ENCODE results near the gene EPB41L3. TPM values are rescaled to one million over a fixed set of nuclear protein-coding genes. Genes with fewer than 3 reads are reported as not detected.

EPB41L3 gene
- polyA plus RNA-seq, 3 donors from 2014 or later, result 0.61 to 0.63 TPM; not detected in 1

GRCh38 chr18:5468394-5468793 lies 75.4 kb downstream of the EPB41L3 start:
- Mint-ChIP-seq H3K36me3 (no peaks in the 10 kb centered on the region), H3K9me3 (peaks cover 0 to 4% (median 0%) of the 10 kb centered on the region in 6 donors), H3K27ac (no peak overlapping the region), H3K4me3 (no peak overlapping the region), H3K4me1 (no peaks in the 10 kb centered on the region), H3K27me3 (ENCODE audit: low read depth in 3 of 3) (peaks cover 0 to 4% (median 0%) of the 10 kb centered on the region in 3 donors)
- DNase-seq, result no peak

GRCh38 chr18:5467671-5468070 lies 76.1 kb downstream of the EPB41L3 start:
- DNase-seq, result no peak
- no peak overlapping the region for H3K27ac Mint-ChIP-seq
- no peaks in the 10 kb centered on the region for H3K4me1 Mint-ChIP-seq
- peaks cover 0 to 4% (median 0%) of the 10 kb centered on the region in 6 donors for H3K9me3 Mint-ChIP-seq
- H3K4me3 Mint-ChIP-seq, result no peak overlapping the region
- peaks cover 0 to 2% (median 0%) of the 10 kb centered on the region in 3 donors for H3K27me3 Mint-ChIP-seq (ENCODE audit: low read depth in 3 of 3)
- H3K36me3 Mint-ChIP-seq, result no peaks in the 10 kb centered on the region

GRCh38 chr18:5466256-5466655 lies 77.5 kb downstream of the EPB41L3 start:
- no peak for DNase-seq
- no peaks in the 10 kb centered on the region for H3K36me3 Mint-ChIP-seq

GRCh38 chr18:5464251-5464650 lies 79.5 kb downstream of the EPB41L3 start:
- DNase-seq, result no peak
- H3K27me3 Mint-ChIP-seq (ENCODE audit: low read depth in 3 of 3), result peaks cover 0 to 9% (median 0%) of the 10 kb centered on the region in 3 donors
- H3K9me3 Mint-ChIP-seq, result peaks cover 0 to 4% (median 0%) of the 10 kb centered on the region in 6 donors
- no peak overlapping the region for H3K4me3 Mint-ChIP-seq
- H3K4me1 Mint-ChIP-seq, result no peaks in the 10 kb centered on the region
- H3K27ac Mint-ChIP-seq, result no peak overlapping the region
- H3K36me3 Mint-ChIP-seq, result no peaks in the 10 kb centered on the region

More at GRCh38 chr18:5466256-5466655, 77.5 kb downstream of the EPB41L3 start:
- Mint-ChIP-seq H3K27me3 (ENCODE audit: low read depth in 3 of 3) (peaks cover 0 to 6% (median 0%) of the 10 kb centered on the region in 3 donors), H3K4me3 (no peak overlapping the region), H3K9me3 (peaks cover 0 to 4% (median 0%) of the 10 kb centered on the region in 6 donors), H3K4me1 (no peaks in the 10 kb centered on the region), H3K27ac (no peak overlapping the region)

- H3K4me3 Mint-ChIP-seq, result no peak overlapping the region
- H3K27ac Mint-ChIP-seq, result no peak overlapping the region
- H3K9me3 Mint-ChIP-seq, result peaks cover 0 to 4% (median 0%) of the 10 kb centered on the region in 6 donors
- H3K36me3 Mint-ChIP-seq, result no peaks in the 10 kb centered on the region
- H3K27me3 Mint-ChIP-seq (ENCODE audit: low read depth in 3 of 3), result peaks cover 0 to 9% (median 0%) of the 10 kb centered on the region in 3 donors
- H3K4me1 Mint-ChIP-seq, result no peaks in the 10 kb centered on the region
- DNase-seq, result no peak
Measured at GRCh38 chr18:5463831-5464230, 80.0 kb downstream of the EPB41L3 start.

GRCh38 chr18:5463390-5463789 lies 80.4 kb downstream of the EPB41L3 start:
- no peak overlapping the region for H3K4me3 Mint-ChIP-seq
- peaks cover 0 to 9% (median 2%) of the 10 kb centered on the region in 3 donors for H3K27me3 Mint-ChIP-seq (ENCODE audit: low read depth in 3 of 3)
- H3K36me3 Mint-ChIP-seq, result no peaks in the 10 kb centered on the region
- DNase-seq, result no peak
- peaks cover 0 to 2% (median 0%) of the 10 kb centered on the region in 6 donors for H3K9me3 Mint-ChIP-seq
- H3K27ac Mint-ChIP-seq, result no peak overlapping the region
- no peaks in the 10 kb centered on the region for H3K4me1 Mint-ChIP-seq

- Mint-ChIP-seq H3K27me3 (ENCODE audit: low read depth in 3 of 3) (peaks cover 0 to 9% (median 2%) of the 10 kb centered on the region in 3 donors), H3K4me1 (peaks cover 0 to 4% of the 10 kb centered on the region in 2 donors)
Measured at GRCh38 chr18:5462227-5462626, 81.6 kb downstream of the EPB41L3 start.

GRCh38 chr18:5461041-5461440 lies 82.8 kb downstream of the EPB41L3 start:
- Mint-ChIP-seq H3K27me3 (ENCODE audit: low read depth in 3 of 3) (peaks cover 0 to 9% (median 2%) of the 10 kb centered on the region in 3 donors), H3K4me1 (peaks cover 4 to 16% of the 10 kb centered on the region in 2 donors), H3K4me3 (no peak overlapping the region), H3K27ac (no peak overlapping the region), H3K9me3 (peaks cover 0 to 2% (median 0%) of the 10 kb centered on the region in 6 donors), H3K36me3 (no peaks in the 10 kb centered on the region)
- DNase-seq, result no peak

More at GRCh38 chr18:5462227-5462626, 81.6 kb downstream of the EPB41L3 start:
- Mint-ChIP-seq H3K36me3 (no peaks in the 10 kb centered on the region), H3K4me3 (no peak overlapping the region), H3K27ac (no peak overlapping the region), H3K9me3 (peaks cover 0 to 2% (median 0%) of the 10 kb centered on the region in 6 donors)
- DNase-seq, result no peak

- Mint-ChIP-seq H3K4me3 (peak overlapping the region in 4 of 5 donors; percentile 59 to 83 (median 76)), H3K4me1 (peaks cover 7 to 25% of the 10 kb centered on the region in 2 donors), H3K27ac (peak overlapping the region; percentile 61 to 91 (median 77)), H3K36me3 (no peaks in the 10 kb centered on the region), H3K27me3 (ENCODE audit: low read depth in 3 of 3) (peaks cover 0 to 8% (median 2%) of the 10 kb centered on the region in 3 donors), H3K9me3 (no peaks in the 10 kb centered on the region)
- DNase-seq, result no peak
Measured at GRCh38 chr18:5457462-5457957, 86.3 kb downstream of the EPB41L3 start.

- peaks cover 0 to 10% (median 2%) of the 10 kb centered on the region in 3 donors for H3K27me3 Mint-ChIP-seq (ENCODE audit: low read depth in 3 of 3)
- H3K4me1 Mint-ChIP-seq, result peaks cover 7 to 25% of the 10 kb centered on the region in 2 donors
- peak; percentile 17 to 24 (median 22) for DNase-seq
- peak overlapping the region in 5 of 6 donors; percentile 70 to 91 (median 79) for H3K27ac Mint-ChIP-seq
- no peaks in the 10 kb centered on the region for H3K36me3 Mint-ChIP-seq
- H3K4me3 Mint-ChIP-seq, result peak overlapping the region; percentile 33 to 83 (median 69)
- no peaks in the 10 kb centered on the region for H3K9me3 Mint-ChIP-seq
Measured at GRCh38 chr18:5456577-5457461, 87.0 kb downstream of the EPB41L3 start.

- Mint-ChIP-seq H3K4me3 (peak overlapping the region in 4 of 5 donors; percentile 22 to 56 (median 44)), H3K9me3 (no peaks in the 10 kb centered on the region), H3K27ac (peak overlapping the region in 5 of 6 donors; percentile 65 to 91 (median 79)), H3K36me3 (no peaks in the 10 kb centered on the region), H3K4me1 (peaks cover 7 to 25% of the 10 kb centered on the region in 2 donors), H3K27me3 (ENCODE audit: low read depth in 3 of 3) (peaks cover 0 to 3% (median 2%) of the 10 kb centered on the region in 3 donors)
- DNase-seq, result peak; percentile 17 to 56 (median 19)
Measured at GRCh38 chr18:5455674-5456073, 88.1 kb downstream of the EPB41L3 start.

GRCh38 chr18:5452943-5453443 lies 90.8 kb downstream of the EPB41L3 start:
- Mint-ChIP-seq H3K4me1 (peaks cover 7 to 25% of the 10 kb centered on the region in 2 donors), H3K36me3 (no peaks in the 10 kb centered on the region), H3K4me3 (no peak overlapping the region), H3K27ac (no peak overlapping the region), H3K27me3 (ENCODE audit: low read depth in 3 of 3) (peaks cover 1 to 7% (median 2%) of the 10 kb centered on the region in 3 donors), H3K9me3 (no peaks in the 10 kb centered on the region)
- DNase-seq, result no peak

GRCh38 chr18:5451871-5452270 lies 91.9 kb downstream of the EPB41L3 start:
- H3K4me3 Mint-ChIP-seq, result no peak overlapping the region
- DNase-seq, result no peak
- H3K36me3 Mint-ChIP-seq, result no peaks in the 10 kb centered on the region
- no peak overlapping the region for H3K27ac Mint-ChIP-seq
- H3K27me3 Mint-ChIP-seq (ENCODE audit: low read depth in 3 of 3), result peaks cover 1 to 9% (median 2%) of the 10 kb centered on the region in 3 donors
- peaks cover 7 to 17% of the 10 kb centered on the region in 2 donors for H3K4me1 Mint-ChIP-seq
- no peaks in the 10 kb centered on the region for H3K9me3 Mint-ChIP-seq

- Mint-ChIP-seq H3K4me1 (peaks cover 4 to 10% of the 10 kb centered on the region in 2 donors), H3K4me3 (no peak overlapping the region), H3K36me3 (no peaks in the 10 kb centered on the region), H3K27ac (no peak overlapping the region), H3K9me3 (no peaks in the 10 kb centered on the region), H3K27me3 (ENCODE audit: low read depth in 3 of 3) (peaks cover 1 to 9% (median 2%) of the 10 kb centered on the region in 3 donors)
- DNase-seq, result no peak
Measured at GRCh38 chr18:5451150-5451549, 92.6 kb downstream of the EPB41L3 start.
